Glutamatergic neuron (in vitro differentiated cells): ENCODE measurements around the gene PEX14. TPM values are rescaled to one million over a fixed set of nuclear protein-coding genes. Genes with fewer than 3 reads are reported as not detected.
A peak's percentile ranks its signal among the peaks of the same experiment; 100 is the strongest.

Source experiments
- DNase-seq: peaks from one replicate; pipeline ENCODE4 v3.0.0; 2022
- H3K27ac Mint-ChIP-seq: one replicate; pipeline ENCODE4 v1.8.0; 2020; ENCODE audit warnings: mild to moderate bottlenecking, mixed read lengths, inconsistent platforms; ENCODE audit not compliant: unreplicated experiment
- H3K27me3 Mint-ChIP-seq: one replicate; pipeline ENCODE4 v1.8.0; 2020; ENCODE audit warnings: mild to moderate bottlenecking, moderate library complexity, mixed read lengths, inconsistent platforms; ENCODE audit not compliant: unreplicated experiment
- H3K36me3 Mint-ChIP-seq: one replicate; pipeline ENCODE4 v1.8.0; 2020; ENCODE audit warnings: mild to moderate bottlenecking, mixed read lengths, inconsistent platforms; ENCODE audit not compliant: unreplicated experiment
- H3K4me1 Mint-ChIP-seq: one replicate; pipeline ENCODE4 v1.8.0; 2020; ENCODE audit warnings: mild to moderate bottlenecking, low read depth, mixed read lengths, inconsistent platforms; ENCODE audit not compliant: unreplicated experiment
- H3K4me3 Mint-ChIP-seq: one replicate; pipeline ENCODE4 v1.8.0; 2020; ENCODE audit warnings: mild to moderate bottlenecking, mixed read lengths, inconsistent platforms; ENCODE audit not compliant: unreplicated experiment
- H3K9me3 Mint-ChIP-seq: one replicate; pipeline ENCODE4 v1.8.0; 2020; ENCODE audit warnings: mild to moderate bottlenecking, moderate library complexity, mixed read lengths, inconsistent platforms; ENCODE audit not compliant: unreplicated experiment
- CTCF ChIP-seq: fragments of 200-600 bp; sonication (generic); IDR thresholded peaks from one replicate; pipeline ENCODE4 v1.5.0; 2021; ENCODE audit not compliant: partially characterized antibody, unreplicated experiment
- total RNA-seq: library from RNA; stranded (reverse); fragmentation: NEBNext Ultra II Directional; extraction: Animal tissue kit (Norgen Biotek cat#: 25700); gene quantifications from one replicate; pipeline ENCODE4 v1.2.1, GENCODE V29; 2021; ENCODE audit not compliant: unreplicated experiment

The PEX14 gene
- total RNA-seq, 1 donor from 2014 or later, result 25.8 TPM

GRCh38 chr1:10444248-10444647 lies 30.5 kb upstream of the PEX14 start:
- Mint-ChIP-seq H3K27me3 (no peaks in the 10 kb centered on the region), H3K27ac (no peak overlapping the region), H3K36me3 (no peaks in the 10 kb centered on the region), H3K4me1 (peaks cover 5% of the 10 kb centered on the region), H3K4me3 (no peak overlapping the region), H3K9me3 (no peaks in the 10 kb centered on the region)
- TF ChIP-seq CTCF, result no peak
- DNase-seq, result no peak

- Mint-ChIP-seq H3K9me3 (no peaks in the 10 kb centered on the region), H3K36me3 (no peaks in the 10 kb centered on the region), H3K27me3 (no peaks in the 10 kb centered on the region), H3K4me3 (no peak overlapping the region), H3K27ac (no peak overlapping the region), H3K4me1 (peaks cover 8% of the 10 kb centered on the region)
- TF ChIP-seq CTCF, result no peak
- DNase-seq, result no peak
These were observed 29.9 kb upstream of the PEX14 start for GRCh38 chr1:10444795-10445397.

DNA sequence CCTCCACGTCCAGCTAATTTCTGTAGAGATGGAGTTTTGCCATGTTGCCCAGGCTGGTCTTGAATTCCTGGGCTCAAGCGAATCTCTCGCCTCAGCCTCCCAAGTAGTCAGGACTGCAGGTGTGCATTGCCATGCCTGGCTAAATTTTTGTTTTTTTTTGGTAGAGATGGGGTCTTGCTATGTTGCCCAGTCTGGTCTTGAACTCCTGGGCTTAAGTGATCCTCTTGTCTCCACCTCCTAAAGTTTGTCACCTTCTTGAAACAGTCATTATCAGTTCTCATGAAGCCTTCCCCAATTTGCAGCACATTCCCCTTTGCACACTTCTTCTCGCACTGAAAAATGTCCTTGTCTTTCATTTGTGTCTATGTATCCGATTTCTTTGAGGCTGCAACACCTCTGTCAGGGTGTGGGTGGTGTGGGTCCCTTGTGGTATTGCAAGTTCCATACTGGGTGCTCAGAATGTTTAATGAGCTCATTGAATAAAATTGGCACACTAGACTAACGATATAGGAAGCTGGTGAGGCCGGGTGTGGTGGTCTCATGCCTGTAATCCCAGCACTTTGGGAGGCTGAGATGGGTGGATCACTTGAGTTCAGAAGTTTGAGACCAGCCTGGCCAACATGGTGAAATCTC lies 27.8 kb upstream of the PEX14 start:
- Mint-ChIP-seq H3K27me3 (no peaks in the 10 kb centered on the region), H3K27ac (no peak overlapping the region), H3K4me3 (no peak overlapping the region), H3K36me3 (no peaks in the 10 kb centered on the region), H3K9me3 (no peaks in the 10 kb centered on the region), H3K4me1 (peaks cover 19% of the 10 kb centered on the region)
- TF ChIP-seq CTCF, result no peak
- no peak for DNase-seq

GRCh38 chr1:10449751-10450150 lies 25.0 kb upstream of the PEX14 start, which contains the start of gene CORT:
CORT (plus strand) TSS chr1:10450031; CDS start chr1:10450224, 193 bp downstream.
- no peak for DNase-seq
- Mint-ChIP-seq H3K4me1 (peaks cover 20% of the 10 kb centered on the region), H3K9me3 (no peaks in the 10 kb centered on the region), H3K4me3 (peak within 1 kb of the TSS; percentile 59), H3K36me3 (no peaks in the 10 kb centered on the region), H3K27ac (peak within 1 kb of the TSS; percentile 60), H3K27me3 (no peaks in the 10 kb centered on the region)
- TF ChIP-seq CTCF, result no peak

- Mint-ChIP-seq H3K27ac (peak overlapping the region; percentile 60), H3K4me3 (peak overlapping the region; percentile 59), H3K36me3 (no peaks in the 10 kb centered on the region), H3K4me1 (peaks cover 20% of the 10 kb centered on the region), H3K27me3 (no peaks in the 10 kb centered on the region), H3K9me3 (no peaks in the 10 kb centered on the region)
- DNase-seq, result no peak
- TF ChIP-seq CTCF, result no peak
These were observed 24.5 kb upstream of the PEX14 start for GRCh38 chr1:10450156-10450814.
